ENCODE results near the gene MAPKAPK3. TPM values are rescaled to one million over a fixed set of nuclear protein-coding genes. Genes with fewer than 3 reads are reported as not detected.

Gene MAPKAPK3
- total and polyA plus RNA-seq, 2 of the 8 experiments (the other 6 are each of a cell fraction or from before 2014, with no cell fraction given), result 65.4 to 99.8 TPM

- H3K4me2 ChIP-seq (ENCODE audit: insufficient read depth in 1 of 2, low read depth in 2 of 2, low read length in 2 of 2), result peak overlapping the region; percentile 47 to 88
- H3K4me1 ChIP-seq (replicated peaks in 1 of 4; ENCODE audit: control insufficient read depth in 3 of 4, insufficient read depth in 4 of 4, low read length in 3 of 4), result peaks cover 4 to 10% (median 6%) of the 10 kb centered on the region in 4 experiments
- H3K23ac ChIP-seq (ENCODE audit: insufficient read length), result no peak overlapping the region
- H3K36me3 ChIP-seq (ENCODE audit: control insufficient read depth in 2 of 4, insufficient read depth in 4 of 4, low read length in 3 of 4), result no peaks in the 10 kb centered on the region
- H4K91ac ChIP-seq (replicated peaks; ENCODE audit: insufficient read length, low read length), result no peak overlapping the region
- H3K4ac ChIP-seq (replicated peaks; ENCODE audit: insufficient read length, low read depth, low read length), result no peak overlapping the region
- H2BK20ac ChIP-seq (ENCODE audit: low read length), result no peak overlapping the region
- ChIA-PET CTCF (ENCODE audit: partially characterized antibody) (interaction anchor here (0.7 to 63.8 kb wide), 27 partner anchors 11 to 713 kb away, joined by 3 to 1262 read pairs (median 3); partner anchors contain the start of genes CISH and MAPKAPK3), POLR2A (ENCODE audit: partially characterized antibody) (interaction anchor here (1.0 kb wide), 1 partner anchor 64 kb away, joined by 3 read pairs; the partner anchor contains the start of gene CISH)
- no peak for FAIRE-seq
- H3K9me3 ChIP-seq (ENCODE audit: insufficient read depth in 2 of 2, low read depth in 1 of 2, low read length in 1 of 2), result no peaks in the 10 kb centered on the region
- peak in 1 of 2 experiments; percentile 91 for DNase-seq (ENCODE audit: low read depth in 1 of 2, low spot score in 2 of 2)
- peak overlapping the region; percentile 87 for H4K8ac ChIP-seq (ENCODE audit: extremely low read depth, insufficient read depth, low read length)
- peaks cover 0 to 16% (median 14%) of the 10 kb centered on the region in 4 experiments; a peak in 6 of 7 replicates for H3K27me3 ChIP-seq (replicated peaks in 1 of 4; ENCODE audit: control insufficient read depth in 3 of 4, extremely low read depth in 1 of 4, insufficient read depth in 3 of 4, low read length in 3 of 4)
- peaks cover 0 to 33% of the 10 kb centered on the region in 2 experiments; a peak in 2 of 4 replicates for H3K79me2 ChIP-seq (ENCODE audit: control insufficient read depth in 1 of 2, insufficient read depth in 2 of 2, low read length in 2 of 2)
- H3K56ac ChIP-seq (replicated peaks; ENCODE audit: insufficient read length, low read depth, low read length), result no peak overlapping the region
- H3K23me2 ChIP-seq (ENCODE audit: low read depth, low read length), result peaks cover 4% of the 10 kb centered on the region; the same call in 1 of the 2 replicates
- no peak overlapping the region for H4K5ac ChIP-seq (ENCODE audit: insufficient read length, low read depth, low read length)
- no peak overlapping the region for H2BK12ac ChIP-seq (ENCODE audit: low read depth, low read length)
- H2BK120ac ChIP-seq (replicated peaks; ENCODE audit: low read depth, low read length), result no peak overlapping the region
- no peak overlapping the region for H3K14ac ChIP-seq (ENCODE audit: insufficient read length)
- H4K20me1 ChIP-seq (replicated peaks in 1 of 2; ENCODE audit: control insufficient read depth in 1 of 2, insufficient read depth in 2 of 2, low read length in 2 of 2), result no peaks in the 10 kb centered on the region
- WGBS, 2 experiments (ENCODE audit: extremely low coverage in 1 of 2, insufficient coverage in 1 of 2, insufficient read length in 1 of 2, insufficient replicate concordance in 2 of 2, low coverage in 1 of 2, low lambda C conversion rate in 2 of 2, missing lambda C conversion rate in 1 of 2), result 4% methylated on average over 26 of the region's 65 CpGs; no CpG with 5 or more reads in 1 of the 2 experiments
- H2BK5ac ChIP-seq (ENCODE audit: low read depth, low read length), result no peak overlapping the region
- no peak overlapping the region for H2AFZ ChIP-seq (ENCODE audit: low read length)
- peak overlapping the region; percentile 51 to 81 (median 62) for H3K4me3 ChIP-seq (ENCODE audit: extremely low read depth in 1 of 4, insufficient read depth in 2 of 4, low read depth in 3 of 4, low read length in 4 of 4)
- H3K27ac ChIP-seq (ENCODE audit: low read depth, low read length), result peak overlapping the region; percentile 34; the same call in 1 of the 2 replicates
- H3K9ac ChIP-seq (replicated peaks in 1 of 4; ENCODE audit: extremely low read depth in 1 of 4, low read depth in 3 of 4, low read length in 3 of 4), result peak overlapping the region in 3 of 4 experiments; percentile 39 to 84 (median 58); a peak in 5 of 7 replicates
- no peak overlapping the region for H2BK15ac ChIP-seq (ENCODE audit: low read length)
- H2AK5ac ChIP-seq (ENCODE audit: low read depth, low read length), result no peak overlapping the region
- no peak overlapping the region for H3K18ac ChIP-seq (ENCODE audit: extremely low read depth, low read length)
- no peaks in the 10 kb centered on the region for H3K79me1 ChIP-seq (ENCODE audit: low read depth, low read length)
- TF ChIP-seq CHD2 (IDR thresholded peaks at IDR 0.05; ENCODE audit: low read length) (no peak), BACH1 (IDR thresholded peaks at IDR 0.05; ENCODE audit: low read length) (no peak), SIX5 (IDR thresholded peaks at IDR 0.05; ENCODE audit: low read depth, low read length) (no peak)
Observed at GRCh38 chr3:50675179-50676030, 58.5 kb downstream of the MAPKAPK3 start.
